Right atrium auricular region (tissue), 2 donors: Measurements from ENCODE around the gene PPP1R3D. TPM values are rescaled to one million over a fixed set of nuclear protein-coding genes. Genes with fewer than 3 reads are reported as not detected.

Experiments
- DNase-seq: peaks from one replicate; pipeline ENCODE4 v3.0.0-alpha.2; 2019; ENCODE audit warnings: low spot score
- H3K27ac ChIP-seq, 2 donors: fragments of 200-600 bp; sonication (generic); 1 replicate in 1 of 2; 2 replicates in 1 of 2; pipeline ENCODE4 v1.5.1; 2016 to 2019
- H3K27me3 ChIP-seq, 2 donors: fragments of 200-600 bp; sonication (generic); one replicate each; pipeline versions ENCODE4 v1.5.1 to v1.6.0; 2017 to 2019
- H3K36me3 ChIP-seq: fragments of 200-600 bp; sonication (generic); one replicate; pipeline ENCODE4 v1.5.1; 2016
- H3K4me1 ChIP-seq, 2 donors: fragments of 200-600 bp; sonication (generic); one replicate each; pipeline versions ENCODE4 v1.5.1 to v1.6.0; 2017 to 2019
- H3K4me3 ChIP-seq, 2 donors: fragments of 200-600 bp; sonication (generic); 1 replicate in 1 of 2; 2 replicates in 1 of 2; pipeline ENCODE4 v1.5.1; 2017 to 2019; ENCODE audit warnings: mild to moderate bottlenecking in 1 of 2, moderate library complexity in 1 of 2
- H3K9me3 ChIP-seq, 2 donors: fragments of 200-600 bp; sonication (generic); one replicate each; pipeline ENCODE4 v1.5.1; 2019
- CTCF ChIP-seq, 2 donors: fragments of 200-600 bp; sonication (generic); IDR thresholded peaks; one replicate each; pipeline ENCODE4 v1.5.1; 2019; ENCODE audit warnings: antibody characterized with exemption in 2 of 2
- total RNA-seq, 2 donors: library from RNA; depleted of rRNA; stranded (reverse); fragments of >200 nt; gene quantifications; one replicate each; pipeline ENCODE4 v1.1.0, GENCODE V29; 2016

Gene PPP1R3D
- total RNA-seq, 2 donors from 2014 or later: 6.9 to 7.9 TPM

- H3K27me3 ChIP-seq: no peaks in the 10 kb centered on the region
- no peak overlapping the region for H3K4me3 ChIP-seq
- no peak overlapping the region for H3K27ac ChIP-seq
- H3K4me1 ChIP-seq: no peaks in the 10 kb centered on the region
- TF ChIP-seq CTCF (IDR thresholded peaks at IDR 0.05): no peak
- no peaks in the 10 kb centered on the region for H3K9me3 ChIP-seq
- DNase-seq: no peak
- H3K36me3 ChIP-seq: no peaks in the 10 kb centered on the region
These were observed 52.1 kb downstream of the PPP1R3D start for GRCh38 chr20:59888050-59888449.

Other genes with a start within 250 kb of the PPP1R3D start
- under 1 TPM; 0.56 to 0.79 TPM for gene SYCP2, start 6.7 kb downstream of the PPP1R3D start, total RNA-seq
- 10 to 100 TPM in 1 of 2 donors, 1 to 10 TPM in 1; 7.9 to 17.6 TPM for gene FAM217B, start 84 bp upstream of the PPP1R3D start, total RNA-seq
- 1 to 10 TPM in 1 of 2 donors, under 1 TPM in 1; 0.43 to 1.3 TPM for gene CDH26, start 18.1 kb upstream of the PPP1R3D start, total RNA-seq